Tibial nerve (tissue), 4 donors: Measurements from ENCODE around the gene C1orf174.

Source experiments
- CTCF ChIP-seq, 5 experiments: fragments of 200-600 bp in 3 of 5; fragments of 450-650 bp in 2 of 5; sonication (generic) in 3 of 5; IDR thresholded peaks; one replicate each; pipeline ENCODE4 v1.5.1; 2016 to 2019; ENCODE audit warnings: antibody characterized with exemption in 5 of 5, mild to moderate bottlenecking in 3 of 5, moderate library complexity in 2 of 5
- EP300 ChIP-seq, 2 donors: sonication (generic); formaldehyde crosslinking; IDR thresholded peaks; one replicate each; pipeline ENCODE4 v1.6.1; 2017; ENCODE audit warnings: antibody characterized with exemption in 2 of 2, mild to moderate bottlenecking in 1 of 2
- POLR2A ChIP-seq, 2 donors: fragments of 450-650 bp; IDR thresholded peaks; one replicate each; pipeline ENCODE4 v1.6.1; 2017; ENCODE audit warnings: antibody characterized with exemption in 2 of 2, mild to moderate bottlenecking in 2 of 2, moderate library complexity in 2 of 2

DNA sequence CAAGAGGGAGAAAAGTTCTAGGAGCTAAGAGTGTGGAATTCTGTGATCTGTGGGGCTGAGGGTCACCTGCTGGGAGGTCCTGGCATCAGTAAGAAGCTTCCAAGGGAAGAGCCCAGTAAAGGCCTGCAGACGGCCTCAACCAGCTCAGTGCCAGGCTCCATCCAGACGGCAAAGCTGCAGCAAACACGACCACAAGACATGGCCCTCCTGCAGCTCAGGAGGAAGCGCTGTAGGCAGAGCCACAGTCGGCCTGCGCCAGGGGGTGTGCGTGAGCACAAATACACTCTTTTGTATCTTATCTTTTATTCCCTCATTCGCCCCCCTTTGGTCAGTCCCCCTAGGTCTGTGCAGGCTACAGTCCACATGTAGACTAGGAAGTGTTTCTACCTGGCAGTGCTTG, 13.4 kb downstream of the C1orf174 start:
- no peak for TF ChIP-seq EP300 (IDR thresholded peaks at IDR 0.05)
- TF ChIP-seq CTCF (IDR thresholded peaks at IDR 0.05): no peak
- no peak for TF ChIP-seq POLR2A (IDR thresholded peaks at IDR 0.05)
